SW480 (cell line): ENCODE data around the gene MACROD2.
"Not testable (repeated sequence)": the region's sequence is repeated elsewhere in the genome, so short reads cannot be mapped to it uniquely, and the experiment has no call there.

Experiments
- DNase-seq: peaks from one replicate; pipeline ENCODE4 v3.0.0-alpha.2; 2016; ENCODE audit warnings: low spot score

The MACROD2 gene

GRCh38 chr20:14193443-14193842 lies 198.1 kb downstream of the MACROD2 start:
- no peak for DNase-seq

GRCh38 chr20:14193885-14194284 lies 198.6 kb downstream of the MACROD2 start:
- no peak for DNase-seq

- no peak for DNase-seq
Observed at GRCh38 chr20:14197097-14197496, 201.8 kb downstream of the MACROD2 start.

GRCh38 chr20:14198416-14198815 lies 203.1 kb downstream of the MACROD2 start:
- DNase-seq = no peak

GRCh38 chr20:14199111-14199510 lies 203.8 kb downstream of the MACROD2 start:
- DNase-seq = no peak

- DNase-seq = no peak
Observed at GRCh38 chr20:14203657-14204056, 208.3 kb downstream of the MACROD2 start.

GRCh38 chr20:14207591-14207990 lies 212.3 kb downstream of the MACROD2 start:
- no peak for DNase-seq

- DNase-seq = no peak
Observed at GRCh38 chr20:14208956-14209355, 213.6 kb downstream of the MACROD2 start.

GRCh38 chr20:14210146-14210545 lies 214.8 kb downstream of the MACROD2 start:
- no peak for DNase-seq

- DNase-seq = no peak
Observed at GRCh38 chr20:14214046-14214445, 218.7 kb downstream of the MACROD2 start.

GRCh38 chr20:14215880-14216279 lies 220.6 kb downstream of the MACROD2 start:
- not testable (repeated sequence) for DNase-seq

- DNase-seq = peak; percentile 93
Observed at GRCh38 chr20:14219801-14220461, 224.6 kb downstream of the MACROD2 start.

- DNase-seq = no peak
Observed at GRCh38 chr20:14220986-14221385, 225.7 kb downstream of the MACROD2 start.

- no peak for DNase-seq
Observed at GRCh38 chr20:14223806-14224205, 228.5 kb downstream of the MACROD2 start.

GRCh38 chr20:14226051-14227049 lies 231.0 kb downstream of the MACROD2 start:
- not testable (repeated sequence) for DNase-seq

- no peak for DNase-seq
Observed at GRCh38 chr20:14232650-14233049, 237.3 kb downstream of the MACROD2 start.

- no peak for DNase-seq
Observed at GRCh38 chr20:14234666-14235295, 239.5 kb downstream of the MACROD2 start.

- DNase-seq = no peak
Observed at GRCh38 chr20:14235355-14235754, 240.0 kb downstream of the MACROD2 start.

GRCh38 chr20:14245368-14245970 lies 250.2 kb downstream of the MACROD2 start:
- DNase-seq = no peak

GRCh38 chr20:14259689-14260088 lies 264.4 kb downstream of the MACROD2 start:
- DNase-seq = no peak

- no peak for DNase-seq
Observed at GRCh38 chr20:14260367-14260766, 265.1 kb downstream of the MACROD2 start.

- DNase-seq = peak; percentile 40
Observed at GRCh38 chr20:14264869-14265268, 269.6 kb downstream of the MACROD2 start.
